ENCODE results near the gene NEDD9.

NEDD9 gene

GRCh38 chr6:11232193-11232769 is at the start of gene NEDD9:
TSS of gene NEDD9 (minus strand) at chr6:11232668. CDS start at chr6:11232515, 153 bp downstream.
- peak; percentile 80 for DNase-seq (ENCODE audit: low spot score)

- no peak for DNase-seq (ENCODE audit: low spot score)
Observed at GRCh38 chr6:11282245-11282644, 49.8 kb upstream of the NEDD9 start.

- no peak for DNase-seq (ENCODE audit: low spot score)
Observed at GRCh38 chr6:11280394-11280793, 47.9 kb upstream of the NEDD9 start.

GRCh38 chr6:11279284-11279689 is 46.8 kb upstream of the NEDD9 start:
- no peak for DNase-seq (ENCODE audit: low spot score)

- no peak for DNase-seq (ENCODE audit: low spot score)
Observed at GRCh38 chr6:11278207-11278559, 45.7 kb upstream of the NEDD9 start.

GRCh38 chr6:11277275-11278206 is 45.1 kb upstream of the NEDD9 start:
- DNase-seq (ENCODE audit: low spot score): no peak

GRCh38 chr6:11276911-11277274 is 44.4 kb upstream of the NEDD9 start:
- DNase-seq (ENCODE audit: low spot score): no peak

GRCh38 chr6:11276228-11276627 is 43.8 kb upstream of the NEDD9 start:
- DNase-seq (ENCODE audit: low spot score): no peak

GRCh38 chr6:11275598-11275997 is 43.1 kb upstream of the NEDD9 start:
- DNase-seq (ENCODE audit: low spot score): no peak

- no peak for DNase-seq (ENCODE audit: low spot score)
Observed at GRCh38 chr6:11273406-11274065, 41.1 kb upstream of the NEDD9 start.

GRCh38 chr6:11272491-11273192 is 40.2 kb upstream of the NEDD9 start:
- no peak for DNase-seq (ENCODE audit: low spot score)

GRCh38 chr6:11271228-11272020 is 39.0 kb upstream of the NEDD9 start:
- DNase-seq (ENCODE audit: low spot score): no peak

- DNase-seq (ENCODE audit: low spot score): no peak
Observed at GRCh38 chr6:11270030-11271027, 37.9 kb upstream of the NEDD9 start.

- DNase-seq (ENCODE audit: low spot score): no peak
Observed at GRCh38 chr6:11268978-11269377, 36.5 kb upstream of the NEDD9 start.

- no peak for DNase-seq (ENCODE audit: low spot score)
Observed at GRCh38 chr6:11266926-11267325, 34.5 kb upstream of the NEDD9 start.

GRCh38 chr6:11265932-11266331 is 33.5 kb upstream of the NEDD9 start:
- no peak for DNase-seq (ENCODE audit: low spot score)

GRCh38 chr6:11264100-11264499 is 31.6 kb upstream of the NEDD9 start:
- DNase-seq (ENCODE audit: low spot score): no peak

GRCh38 chr6:11263291-11263775 is 30.9 kb upstream of the NEDD9 start:
- DNase-seq (ENCODE audit: low spot score): no peak

- no peak for DNase-seq (ENCODE audit: low spot score)
Observed at GRCh38 chr6:11262242-11262641, 29.8 kb upstream of the NEDD9 start.

Data from hematopoietic multipotent progenitor cell treated with erythropoietin and hydrocortisone succinate and interleukin-3 and kit ligand, for 17 days (in vitro differentiated cells).